Activated T-helper 9 cell treated with anti-CD3 and anti-CD28 coated beads, Interleukin-2, amount 50 U/mL, for 16 hours (primary cell): ENCODE data around the gene PPP1R3E.
A peak's percentile ranks its signal among the peaks of the same experiment; 100 is the strongest.

ENCODE experiments used
- DNase-seq: peaks from one replicate; pipeline ENCODE4 v3.0.0-alpha.2; 2020; ENCODE audit warnings: low read depth

PPP1R3E gene

GRCh38 chr14:23322568-23323517 lies 20.2 kb upstream of the PPP1R3E start:
- DNase-seq = no peak

- DNase-seq = peak; percentile 36
These were observed 19.2 kb upstream of the PPP1R3E start for GRCh38 chr14:23321572-23322547.

GRCh38 chr14:23320584-23321571 lies 18.2 kb upstream of the PPP1R3E start, which contains the start of gene PABPN1:
PABPN1 (plus strand) TSS chr14:23321457; CDS start chr14:23321470, 13 bp downstream.
- DNase-seq = peak; percentile 94

GRCh38 chr14:23319746-23320583 lies 17.3 kb upstream of the PPP1R3E start:
- DNase-seq = no peak

GRCh38 chr14:23316300-23316699 lies 13.6 kb upstream of the PPP1R3E start:
- no peak for DNase-seq

GRCh38 chr14:23310546-23310945 lies 7.9 kb upstream of the PPP1R3E start:
- DNase-seq = no peak

GRCh38 chr14:23308721-23309445 lies 6.2 kb upstream of the PPP1R3E start:
- no peak for DNase-seq

GRCh38 chr14:23307687-23308644 lies 5.3 kb upstream of the PPP1R3E start:
- DNase-seq = no peak

GRCh38 chr14:23307146-23307530 lies 4.5 kb upstream of the PPP1R3E start:
- DNase-seq = no peak

- no peak for DNase-seq
These were observed 3.9 kb upstream of the PPP1R3E start, which contains the start of gene BCL2L2 for GRCh38 chr14:23306412-23307145. BCL2L2 (plus strand) TSS chr14:23306833; CDS start chr14:23307768, 935 bp downstream.

GRCh38 chr14:23301969-23302289 lies 730 bp downstream of the PPP1R3E start:
- DNase-seq = no peak

GRCh38 chr14:23301288-23301968 lies 1.2 kb downstream of the PPP1R3E start:
- peak; percentile 97 for DNase-seq

GRCh38 chr14:23300687-23301223 lies 1.9 kb downstream of the PPP1R3E start:
- DNase-seq = no peak

- DNase-seq = no peak
These were observed 2.5 kb downstream of the PPP1R3E start for GRCh38 chr14:23299986-23300686.

GRCh38 chr14:23299211-23299957 lies 3.3 kb downstream of the PPP1R3E start:
- DNase-seq = no peak
